ENCODE measurements around the gene SNRNP35. TPM values are rescaled to one million over a fixed set of nuclear protein-coding genes. Genes with fewer than 3 reads are reported as not detected.

The SNRNP35 gene
- total RNA-seq, 1 experiment from 2014 or later: 18.0 TPM

DNA sequence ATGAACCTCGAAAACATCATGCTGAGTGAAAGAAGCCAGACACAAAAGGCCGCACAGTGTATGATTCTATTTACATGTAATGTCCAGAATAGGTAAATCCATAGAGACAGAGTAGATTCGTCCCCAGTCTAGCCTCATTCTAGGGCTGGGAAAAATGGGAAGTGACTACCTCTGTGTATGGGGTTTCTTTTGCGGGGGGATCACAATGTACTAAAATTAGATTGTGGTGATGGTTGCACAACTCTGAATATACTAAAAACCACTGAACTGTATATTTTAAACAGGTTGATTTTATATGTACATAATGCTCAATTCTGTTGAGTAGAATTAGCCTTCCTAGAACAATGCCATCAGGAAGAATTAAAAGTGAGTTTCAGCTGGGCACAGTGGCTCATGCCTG is 15.2 kb upstream of the SNRNP35 start:
- no peak overlapping the region for H3K4me3 Mint-ChIP-seq (ENCODE audit: unreplicated experiment)
- TF ChIP-seq, protein P1, sequence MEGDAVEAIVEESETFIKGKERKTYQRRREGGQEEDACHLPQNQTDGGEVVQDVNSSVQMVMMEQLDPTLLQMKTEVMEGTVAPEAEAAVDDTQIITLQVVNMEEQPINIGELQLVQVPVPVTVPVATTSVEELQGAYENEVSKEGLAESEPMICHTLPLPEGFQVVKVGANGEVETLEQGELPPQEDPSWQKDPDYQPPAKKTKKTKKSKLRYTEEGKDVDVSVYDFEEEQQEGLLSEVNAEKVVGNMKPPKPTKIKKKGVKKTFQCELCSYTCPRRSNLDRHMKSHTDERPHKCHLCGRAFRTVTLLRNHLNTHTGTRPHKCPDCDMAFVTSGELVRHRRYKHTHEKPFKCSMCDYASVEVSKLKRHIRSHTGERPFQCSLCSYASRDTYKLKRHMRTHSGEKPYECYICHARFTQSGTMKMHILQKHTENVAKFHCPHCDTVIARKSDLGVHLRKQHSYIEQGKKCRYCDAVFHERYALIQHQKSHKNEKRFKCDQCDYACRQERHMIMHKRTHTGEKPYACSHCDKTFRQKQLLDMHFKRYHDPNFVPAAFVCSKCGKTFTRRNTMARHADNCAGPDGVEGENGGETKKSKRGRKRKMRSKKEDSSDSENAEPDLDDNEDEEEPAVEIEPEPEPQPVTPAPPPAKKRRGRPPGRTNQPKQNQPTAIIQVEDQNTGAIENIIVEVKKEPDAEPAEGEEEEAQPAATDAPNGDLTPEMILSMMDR (IDR thresholded peaks at IDR 0.05; ENCODE audit: unreplicated experiment): no peak
- intact Hi-C loops (cut with micrococcal nuclease): no loop called here
- CTCF ChIA-PET: interaction anchor here (0.7 kb wide), 1 partner anchor 13 kb away, joined by 3 read pairs; no protein-coding TSS in a partner anchor
- no peaks in the 10 kb centered on the region for H3K4me1 Mint-ChIP-seq (ENCODE audit: insufficient read depth, unreplicated experiment)
- H3K27ac Mint-ChIP-seq (ENCODE audit: low read depth, unreplicated experiment): no peak overlapping the region
- no peaks in the 10 kb centered on the region for H3K27me3 Mint-ChIP-seq (ENCODE audit: insufficient read depth, unreplicated experiment)
- POLR2A ChIA-PET: interaction anchor here (0.6 kb wide), 2 partner anchors 80 to 131 kb away, joined by 3 read pairs; no protein-coding TSS in a partner anchor
- BruUV-seq (replicated peaks): no TSS peak
- no peaks in the 10 kb centered on the region for H3K36me3 Mint-ChIP-seq (ENCODE audit: insufficient read depth, unreplicated experiment)
- DNase-seq (ENCODE audit: unreplicated experiment): no peak
- H3K9me3 Mint-ChIP-seq (ENCODE audit: unreplicated experiment): no peaks in the 10 kb centered on the region

DNA sequence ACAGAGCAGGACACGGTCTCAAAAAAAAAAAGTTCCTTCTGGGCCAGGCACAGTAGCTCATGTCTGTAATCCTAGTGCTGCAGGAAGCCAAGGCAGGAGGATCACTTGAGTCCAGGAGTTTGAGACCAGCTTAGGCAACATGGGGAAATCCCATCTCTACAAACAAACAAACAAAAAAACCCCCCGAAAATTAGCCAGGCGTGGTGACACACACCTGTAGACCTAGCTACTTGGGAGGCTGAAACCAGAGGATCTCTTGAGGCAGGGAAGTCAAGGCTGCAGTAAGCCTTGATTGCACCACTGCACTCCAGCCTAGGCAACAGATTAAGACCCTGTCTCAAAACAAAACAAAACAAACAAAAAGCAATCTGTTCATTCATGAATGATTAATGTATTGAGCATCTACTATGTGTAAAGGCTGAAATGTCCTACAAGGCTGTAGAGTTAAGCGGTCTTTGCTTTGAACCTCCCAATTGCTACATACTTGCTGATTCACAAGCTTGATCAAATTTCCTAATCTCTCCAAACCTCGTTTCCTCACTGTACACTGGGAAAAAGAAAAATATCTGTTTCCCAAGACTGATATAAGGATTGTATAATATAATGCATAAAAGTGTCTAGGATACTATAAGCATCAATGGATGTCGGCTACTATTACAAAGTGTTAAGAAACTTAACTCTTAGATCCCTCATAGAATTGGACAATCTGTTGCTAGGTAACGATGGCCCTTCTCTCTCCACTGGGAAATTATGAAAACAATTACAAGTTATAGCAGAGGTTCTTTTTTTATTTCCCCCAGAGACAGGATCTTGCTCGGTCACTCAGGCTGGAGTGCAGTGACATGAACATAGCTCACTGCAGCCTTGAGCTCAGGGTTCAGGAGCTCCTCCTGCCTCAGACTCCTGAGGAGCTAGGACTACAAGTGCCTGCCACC is 13.6 kb upstream of the SNRNP35 start:
- intact Hi-C loops (cut with micrococcal nuclease): no loop called here
- CTCF ChIA-PET: no interaction called here
- Mint-ChIP-seq H3K27me3 (ENCODE audit: insufficient read depth, unreplicated experiment) (no peaks in the 10 kb centered on the region), H3K27ac (ENCODE audit: low read depth, unreplicated experiment) (no peak overlapping the region), H3K4me1 (ENCODE audit: insufficient read depth, unreplicated experiment) (no peaks in the 10 kb centered on the region), H3K4me3 (ENCODE audit: unreplicated experiment) (no peak overlapping the region), H3K9me3 (ENCODE audit: unreplicated experiment) (no peaks in the 10 kb centered on the region), H3K36me3 (ENCODE audit: insufficient read depth, unreplicated experiment) (no peaks in the 10 kb centered on the region)
- TF ChIP-seq, protein P1 (IDR thresholded peaks at IDR 0.05; ENCODE audit: unreplicated experiment): no peak
- peak; percentile 62 for DNase-seq (ENCODE audit: unreplicated experiment)
- POLR2A ChIA-PET: interaction anchor here (1.1 kb wide), 1 partner anchor 88 kb away, joined by 5 read pairs; no protein-coding TSS in a partner anchor
- BruUV-seq (replicated peaks): no TSS peak

DNA sequence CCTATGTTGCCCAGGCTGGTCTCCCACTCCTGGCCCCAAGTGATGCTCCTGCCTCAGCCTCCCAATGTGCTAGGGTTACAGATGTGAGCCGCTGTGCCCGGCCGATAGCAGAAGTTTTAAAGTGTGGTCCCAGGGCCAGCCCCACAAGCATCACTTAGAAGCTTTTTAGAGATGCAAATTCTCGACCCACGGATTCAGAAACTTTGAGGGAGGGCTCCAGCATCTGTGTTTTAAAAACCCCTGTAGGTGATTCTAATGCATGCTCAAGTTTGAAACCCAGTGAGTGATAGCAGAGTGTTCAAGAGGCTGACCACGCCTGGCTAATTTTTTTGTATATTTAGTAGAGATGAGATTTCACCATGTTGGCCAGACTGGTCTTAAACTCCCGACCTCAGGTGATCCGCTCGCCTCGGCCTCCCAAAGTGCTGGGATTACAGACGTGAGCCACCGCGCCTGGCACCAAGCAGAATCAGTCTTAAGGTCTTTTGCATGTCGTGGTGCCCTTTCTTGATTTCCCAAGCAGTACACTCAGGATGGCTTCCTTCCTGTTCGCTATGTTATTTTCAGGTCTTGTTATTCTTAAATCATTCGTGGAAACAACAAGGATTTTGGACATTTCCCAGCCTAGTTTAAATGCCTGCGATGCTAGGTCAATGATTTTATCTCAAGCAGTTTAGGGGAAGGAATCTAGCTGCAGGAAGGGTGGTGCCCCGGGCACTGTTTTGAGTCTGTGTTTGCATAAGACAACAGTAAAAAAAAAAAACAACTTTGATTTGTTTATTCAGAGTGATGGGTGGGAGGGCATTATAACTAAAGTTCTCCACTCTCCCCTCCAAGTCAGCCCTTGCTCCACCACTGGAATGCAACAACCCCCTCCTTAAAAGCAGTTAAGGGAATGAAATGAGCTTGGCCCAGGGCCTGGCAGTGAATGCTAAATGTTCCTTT is 12.3 kb upstream of the SNRNP35 start:
- DNase-seq (ENCODE audit: unreplicated experiment): no peak
- Mint-ChIP-seq H3K36me3 (ENCODE audit: insufficient read depth, unreplicated experiment) (no peaks in the 10 kb centered on the region), H3K4me1 (ENCODE audit: insufficient read depth, unreplicated experiment) (no peaks in the 10 kb centered on the region), H3K27me3 (ENCODE audit: insufficient read depth, unreplicated experiment) (no peaks in the 10 kb centered on the region), H3K9me3 (ENCODE audit: unreplicated experiment) (no peaks in the 10 kb centered on the region), H3K27ac (ENCODE audit: low read depth, unreplicated experiment) (no peak overlapping the region), H3K4me3 (ENCODE audit: unreplicated experiment) (no peak overlapping the region)
- TF ChIP-seq, protein P1 (IDR thresholded peaks at IDR 0.05; ENCODE audit: unreplicated experiment): no peak
- ChIA-PET POLR2A (no interaction called here), CTCF (interaction anchor here (0.6 to 0.7 kb wide), 2 partner anchors 33 to 1357 kb away, joined by 3 to 6 read pairs; no protein-coding TSS in a partner anchor)
- no TSS peak for BruUV-seq (replicated peaks)
- intact Hi-C loops (cut with micrococcal nuclease): no loop called here
